ENCODE results near the gene RYR3. TPM values are rescaled to one million over a fixed set of nuclear protein-coding genes. Genes with fewer than 3 reads are reported as not detected.
A peak's percentile ranks its signal among the peaks of the same experiment; 100 is the strongest.

RYR3 gene
- total RNA-seq, 1 donor from 2014 or later, result 0.75 TPM

DNA sequence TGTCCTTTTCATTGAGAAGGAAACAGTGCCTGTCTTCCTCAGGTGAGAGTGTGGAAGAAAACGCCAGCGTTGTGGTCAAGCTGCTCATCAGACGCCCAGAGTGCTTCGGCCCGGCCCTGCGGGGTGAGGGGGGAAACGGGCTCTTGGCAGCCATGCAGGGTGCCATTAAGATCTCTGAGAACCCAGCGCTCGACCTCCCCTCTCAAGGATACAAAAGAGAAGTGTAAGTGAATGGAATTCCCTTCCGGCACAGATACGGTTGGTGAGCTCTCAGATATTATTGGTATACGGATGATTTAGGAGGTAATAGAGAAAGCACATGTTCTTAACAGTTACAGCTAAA, 411.9 kb downstream of the RYR3 start:
- TF ChIP-seq, protein P1, sequence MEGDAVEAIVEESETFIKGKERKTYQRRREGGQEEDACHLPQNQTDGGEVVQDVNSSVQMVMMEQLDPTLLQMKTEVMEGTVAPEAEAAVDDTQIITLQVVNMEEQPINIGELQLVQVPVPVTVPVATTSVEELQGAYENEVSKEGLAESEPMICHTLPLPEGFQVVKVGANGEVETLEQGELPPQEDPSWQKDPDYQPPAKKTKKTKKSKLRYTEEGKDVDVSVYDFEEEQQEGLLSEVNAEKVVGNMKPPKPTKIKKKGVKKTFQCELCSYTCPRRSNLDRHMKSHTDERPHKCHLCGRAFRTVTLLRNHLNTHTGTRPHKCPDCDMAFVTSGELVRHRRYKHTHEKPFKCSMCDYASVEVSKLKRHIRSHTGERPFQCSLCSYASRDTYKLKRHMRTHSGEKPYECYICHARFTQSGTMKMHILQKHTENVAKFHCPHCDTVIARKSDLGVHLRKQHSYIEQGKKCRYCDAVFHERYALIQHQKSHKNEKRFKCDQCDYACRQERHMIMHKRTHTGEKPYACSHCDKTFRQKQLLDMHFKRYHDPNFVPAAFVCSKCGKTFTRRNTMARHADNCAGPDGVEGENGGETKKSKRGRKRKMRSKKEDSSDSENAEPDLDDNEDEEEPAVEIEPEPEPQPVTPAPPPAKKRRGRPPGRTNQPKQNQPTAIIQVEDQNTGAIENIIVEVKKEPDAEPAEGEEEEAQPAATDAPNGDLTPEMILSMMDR (conservative IDR thresholded peaks at IDR 0.05; ENCODE audit: low read depth, low read length), result no peak
- H3K4me3 ChIP-seq (ENCODE audit: low read depth, low read length), result no peak overlapping the region
- no peak for DNase-seq (ENCODE audit: low read depth)

GRCh38 chr15:33724321-33725036, 413.7 kb downstream of the RYR3 start:
- DNase-seq (ENCODE audit: low read depth), result no peak

GRCh38 chr15:33729653-33730052, 418.9 kb downstream of the RYR3 start:
- H3K4me3 ChIP-seq (ENCODE audit: low read depth, low read length), result no peak overlapping the region
- TF ChIP-seq, protein P1 (conservative IDR thresholded peaks at IDR 0.05; ENCODE audit: low read depth, low read length), result peak; percentile 70
- DNase-seq (ENCODE audit: low read depth), result no peak

More at GRCh38 chr15:33724321-33725036, 413.7 kb downstream of the RYR3 start:
- H3K4me3 ChIP-seq (ENCODE audit: low read depth, low read length), result no peak overlapping the region
- TF ChIP-seq, protein P1 (conservative IDR thresholded peaks at IDR 0.05; ENCODE audit: low read depth, low read length), result no peak

- no peak overlapping the region for H3K4me3 ChIP-seq (ENCODE audit: low read depth, low read length)
- no peak for DNase-seq (ENCODE audit: low read depth)
- TF ChIP-seq, protein P1 (conservative IDR thresholded peaks at IDR 0.05; ENCODE audit: low read depth, low read length), result no peak
Measured at GRCh38 chr15:33730815-33731214, 420.0 kb downstream of the RYR3 start.

DNA sequence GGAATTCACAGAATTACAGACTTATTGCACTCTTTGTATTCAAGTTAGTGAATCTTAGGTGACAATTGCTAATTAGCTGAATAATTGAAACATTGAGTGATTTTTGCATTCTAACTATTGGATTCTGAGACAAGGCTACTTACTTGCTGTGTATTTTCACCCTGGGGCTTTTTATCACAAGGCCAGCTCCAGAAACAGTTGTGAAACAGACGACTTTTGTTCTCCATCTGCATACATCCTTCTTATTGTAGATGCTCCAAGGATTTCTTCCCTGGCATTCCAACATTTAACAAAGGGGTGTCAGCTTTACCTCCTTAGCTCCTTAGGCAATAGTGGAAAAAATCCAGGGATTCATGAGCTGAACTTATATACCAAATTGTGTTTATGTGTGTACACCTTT, 424.4 kb downstream of the RYR3 start:
- H3K4me3 ChIP-seq (ENCODE audit: low read depth, low read length), result no peak overlapping the region
- DNase-seq (ENCODE audit: low read depth), result no peak
- TF ChIP-seq, protein P1 (conservative IDR thresholded peaks at IDR 0.05; ENCODE audit: low read depth, low read length), result no peak

DNA sequence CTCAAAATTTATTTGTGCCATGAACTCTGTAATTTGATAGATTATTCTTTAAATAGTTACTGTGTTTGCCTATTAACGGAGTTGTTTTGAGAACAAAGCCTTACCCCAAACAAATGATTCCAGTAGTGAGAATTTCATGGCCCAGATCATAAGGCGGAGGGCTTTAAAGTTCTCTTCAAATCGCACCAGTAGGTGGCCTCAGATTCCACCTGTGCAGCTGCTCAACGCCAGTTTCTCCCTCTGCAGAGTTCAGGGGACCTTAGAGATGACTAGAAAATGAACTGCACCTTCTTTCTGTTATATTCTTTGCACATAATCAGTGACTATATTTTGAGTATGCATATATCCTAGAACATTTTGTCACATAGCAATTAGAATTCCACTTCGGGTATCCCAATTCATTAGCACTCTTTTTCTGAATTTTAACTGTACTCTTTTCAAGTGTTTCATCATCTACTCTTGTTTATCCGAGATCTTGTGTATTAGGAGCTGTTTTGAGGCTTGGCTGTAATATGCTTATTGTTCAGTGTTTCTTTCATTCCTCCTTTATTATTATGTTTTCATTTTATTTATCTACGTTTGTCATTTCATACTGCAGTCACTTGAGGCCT, 425.0 kb downstream of the RYR3 start:
- no peak for DNase-seq (ENCODE audit: low read depth)
- H3K4me3 ChIP-seq (ENCODE audit: low read depth, low read length), result no peak overlapping the region
- TF ChIP-seq, protein P1 (conservative IDR thresholded peaks at IDR 0.05; ENCODE audit: low read depth, low read length), result peak; percentile 79

Data from epithelial cell of proximal tubule (primary cell).